Mucosa of rectum (tissue), 2 donors: ENCODE data around the gene CHMP4B.

ENCODE experiments used
- H3K27ac ChIP-seq, 2 donors: one replicate each; pipeline ENCODE4 v1.7.0; 2013; ENCODE audit warnings: inconsistent platforms in 2 of 2, low read depth in 2 of 2, low read length in 2 of 2
- H3K27me3 ChIP-seq, 2 donors: one replicate each; pipeline ENCODE4 v1.7.0; 2013; ENCODE audit warnings: low read length in 2 of 2; ENCODE audit not compliant: control insufficient read depth in 2 of 2, insufficient read depth in 2 of 2
- H3K36me3 ChIP-seq, 2 donors: one replicate each; pipeline ENCODE4 v1.7.0; 2013; ENCODE audit warnings: low read length in 2 of 2; ENCODE audit not compliant: control insufficient read depth in 2 of 2, insufficient read depth in 2 of 2
- H3K4me1 ChIP-seq, 2 donors: one replicate each; pipeline ENCODE4 v1.7.0; 2013; ENCODE audit warnings: low read length in 2 of 2, mild to moderate bottlenecking in 1 of 2; ENCODE audit not compliant: control insufficient read depth in 2 of 2, insufficient read depth in 2 of 2
- H3K4me3 ChIP-seq, 2 donors: one replicate each; pipeline ENCODE4 v1.7.0; 2013; ENCODE audit warnings: low read length in 2 of 2
- H3K9ac ChIP-seq, 2 donors: one replicate each; pipeline ENCODE4 v1.7.0; 2013; ENCODE audit warnings: low read length in 2 of 2, low read depth in 1 of 2, mild to moderate bottlenecking in 1 of 2
- H3K9me3 ChIP-seq, 2 donors: one replicate each; pipeline ENCODE4 v1.7.0; 2013; ENCODE audit warnings: low read length in 2 of 2; ENCODE audit not compliant: control insufficient read depth in 2 of 2
- donor health status: healthy.
- donor health status: Normal muscosa, but diverticular disease.

CHMP4B gene, protein sequence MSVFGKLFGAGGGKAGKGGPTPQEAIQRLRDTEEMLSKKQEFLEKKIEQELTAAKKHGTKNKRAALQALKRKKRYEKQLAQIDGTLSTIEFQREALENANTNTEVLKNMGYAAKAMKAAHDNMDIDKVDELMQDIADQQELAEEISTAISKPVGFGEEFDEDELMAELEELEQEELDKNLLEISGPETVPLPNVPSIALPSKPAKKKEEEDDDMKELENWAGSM

DNA sequence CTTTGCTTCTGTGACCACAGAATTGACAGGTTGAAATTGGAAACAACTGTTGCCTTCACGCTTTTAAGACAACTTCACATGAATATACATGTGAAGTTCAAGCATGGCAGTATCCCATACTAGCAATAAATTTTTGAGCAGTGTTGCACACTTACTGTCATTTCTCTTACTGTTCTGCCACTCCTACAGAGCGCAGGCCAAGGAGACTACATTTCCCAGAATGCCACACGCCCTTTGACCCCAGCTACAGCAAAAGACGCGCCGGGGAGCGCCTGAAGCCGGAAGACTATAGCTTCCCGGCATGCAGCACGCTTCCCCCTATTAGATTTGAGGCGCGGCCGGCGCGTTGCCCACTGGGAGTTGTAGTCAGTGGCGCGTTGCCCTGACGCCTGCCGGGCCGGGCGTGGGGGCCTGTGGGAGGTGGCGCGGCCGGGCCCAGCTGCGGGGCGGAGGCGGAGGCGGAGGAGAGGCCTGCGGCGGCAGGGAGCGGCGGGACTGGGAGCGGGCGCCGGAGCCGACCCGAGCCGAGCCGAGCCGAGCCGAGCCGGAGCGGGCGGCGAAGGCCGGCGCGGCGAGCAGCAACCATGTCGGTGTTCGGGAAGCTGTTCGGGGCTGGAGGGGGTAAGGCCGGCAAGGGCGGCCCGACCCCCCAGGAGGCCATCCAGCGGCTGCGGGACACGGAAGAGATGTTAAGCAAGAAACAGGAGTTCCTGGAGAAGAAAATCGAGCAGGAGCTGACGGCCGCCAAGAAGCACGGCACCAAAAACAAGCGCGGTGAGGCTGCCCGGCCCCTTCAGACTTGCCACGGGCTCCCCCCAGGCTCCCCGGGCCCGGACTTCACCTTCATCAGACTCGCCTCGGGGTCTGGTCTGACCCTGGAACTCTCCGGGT, at the start of gene CHMP4B:
Gene CHMP4B, plus strand, starts transcription at position 464 of the 891 bp plus-strand sequence. Its CDS starts 121 bp downstream, at position 585.
- peak within 1 kb of the TSS; percentile 97 to 100 for H3K4me3 ChIP-seq
- peaks cover 0 to 10% of the 10 kb centered on the region in 2 donors for H3K36me3 ChIP-seq
- peak within 1 kb of the TSS; percentile 98 for H3K27ac ChIP-seq
- no peaks in the 10 kb centered on the region for H3K27me3 ChIP-seq
- H3K9me3 ChIP-seq: no peaks in the 10 kb centered on the region
- H3K9ac ChIP-seq: peak within 1 kb of the TSS; percentile 98 to 100
- H3K4me1 ChIP-seq: peaks cover 35 to 36% of the 10 kb centered on the region in 2 donors

DNA sequence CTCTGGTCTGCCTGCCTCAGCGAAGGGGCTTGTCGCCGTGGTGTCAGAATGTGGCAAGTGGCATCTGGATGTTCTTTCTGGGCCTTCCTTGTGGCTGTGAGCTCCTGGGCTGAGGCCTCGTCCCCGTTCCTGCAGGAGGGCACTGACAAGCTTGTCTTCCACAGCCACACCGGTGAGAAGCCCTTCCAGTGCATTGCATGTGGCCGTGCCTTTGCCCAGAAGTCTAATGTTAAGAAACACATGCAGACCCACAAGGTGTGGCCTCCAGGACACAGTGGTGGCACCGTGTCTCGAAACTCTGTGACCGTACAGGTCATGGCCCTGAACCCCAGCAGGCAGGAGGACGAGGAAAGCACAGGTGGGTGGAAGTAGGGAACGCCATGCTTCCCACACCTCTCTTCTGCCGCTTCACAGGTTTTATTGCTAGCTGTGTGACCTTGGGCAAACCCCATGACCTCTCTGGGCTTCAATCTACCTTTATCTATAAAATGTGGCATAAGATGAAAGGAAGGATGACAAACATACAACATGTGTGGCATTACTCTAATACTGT, 49.4 kb upstream of the CHMP4B start:
- no peak overlapping the region for H3K4me3 ChIP-seq
- peaks cover 6 to 19% of the 10 kb centered on the region in 2 donors for H3K36me3 ChIP-seq
- H3K9me3 ChIP-seq: no peaks in the 10 kb centered on the region
- H3K27me3 ChIP-seq: no peaks in the 10 kb centered on the region
- H3K27ac ChIP-seq: no peak overlapping the region
- H3K4me1 ChIP-seq: no peaks in the 10 kb centered on the region
- no peak overlapping the region for H3K9ac ChIP-seq

DNA sequence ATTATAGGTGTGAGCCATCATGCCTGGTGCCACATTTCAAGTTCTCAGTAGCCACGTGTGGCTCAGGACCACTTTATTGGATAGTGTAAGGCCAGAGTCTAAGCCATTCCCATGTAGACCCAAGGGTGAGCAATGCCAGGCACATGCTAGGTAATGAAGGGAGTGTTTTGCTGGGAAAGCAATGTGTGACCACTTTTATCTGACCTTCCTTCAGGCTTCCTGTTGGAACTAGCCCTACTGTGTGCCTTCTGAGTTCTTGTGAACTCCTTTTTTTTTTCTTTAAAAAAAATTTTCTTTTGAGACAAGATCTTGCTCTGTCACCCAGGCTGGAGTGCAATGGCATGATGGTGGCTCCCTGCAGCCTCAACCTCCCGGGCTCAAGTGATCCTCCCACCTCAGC, 46.0 kb upstream of the CHMP4B start:
- H3K9ac ChIP-seq: no peak overlapping the region
- H3K27me3 ChIP-seq: no peaks in the 10 kb centered on the region
- H3K4me3 ChIP-seq: no peak overlapping the region
- no peaks in the 10 kb centered on the region for H3K9me3 ChIP-seq
- H3K4me1 ChIP-seq: no peaks in the 10 kb centered on the region
- no peak overlapping the region for H3K27ac ChIP-seq
- peaks cover 0 to 9% of the 10 kb centered on the region in 2 donors for H3K36me3 ChIP-seq

DNA sequence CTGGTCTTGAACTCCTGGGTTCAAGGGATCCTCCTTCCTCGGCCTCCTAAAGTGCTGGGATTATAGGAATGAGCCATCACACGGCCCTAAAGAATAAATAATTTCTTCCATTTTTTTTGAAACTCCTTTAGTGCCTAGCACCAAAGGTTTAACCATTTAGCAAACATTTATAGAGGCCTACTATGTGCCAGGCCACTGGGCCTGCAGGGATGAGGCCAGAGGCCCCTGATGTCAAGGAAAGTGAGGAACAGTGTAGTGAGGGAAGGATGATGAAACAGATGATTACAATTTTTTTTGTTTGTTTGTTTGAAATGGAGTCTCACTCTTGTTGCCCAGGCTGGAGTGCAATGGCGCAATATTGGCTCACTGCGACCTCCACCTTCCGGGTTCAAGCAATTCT, 45.6 kb upstream of the CHMP4B start:
- Histone ChIP-seq H3K36me3 (peaks cover 0 to 9% of the 10 kb centered on the region in 2 donors), H3K27me3 (no peaks in the 10 kb centered on the region), H3K9ac (no peak overlapping the region), H3K4me1 (no peaks in the 10 kb centered on the region), H3K9me3 (no peaks in the 10 kb centered on the region), H3K4me3 (no peak overlapping the region), H3K27ac (no peak overlapping the region)

DNA sequence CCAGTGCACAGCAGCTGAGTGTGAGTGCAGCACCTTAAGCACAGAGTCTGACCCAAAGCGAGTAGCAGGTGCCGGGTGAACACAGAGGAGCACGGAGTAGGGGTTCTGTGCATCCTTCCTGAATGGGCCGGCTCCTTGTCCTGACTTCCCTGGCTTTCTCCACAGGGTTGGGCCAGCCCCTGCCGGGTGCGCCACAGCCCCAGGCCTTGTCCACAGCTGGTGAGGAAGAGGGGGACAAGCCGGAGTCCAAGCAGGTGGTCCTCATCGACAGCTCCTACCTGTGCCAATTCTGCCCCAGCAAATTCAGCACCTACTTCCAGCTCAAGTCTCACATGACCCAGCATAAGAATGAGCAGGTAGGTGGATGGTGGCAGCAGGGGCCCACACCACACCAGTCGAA, 44.5 kb upstream of the CHMP4B start:
- H3K9ac ChIP-seq: no peak overlapping the region
- no peak overlapping the region for H3K27ac ChIP-seq
- H3K36me3 ChIP-seq: peaks cover 0 to 9% of the 10 kb centered on the region in 2 donors
- no peaks in the 10 kb centered on the region for H3K4me1 ChIP-seq
- H3K9me3 ChIP-seq: no peaks in the 10 kb centered on the region
- no peak overlapping the region for H3K4me3 ChIP-seq
- no peaks in the 10 kb centered on the region for H3K27me3 ChIP-seq

DNA sequence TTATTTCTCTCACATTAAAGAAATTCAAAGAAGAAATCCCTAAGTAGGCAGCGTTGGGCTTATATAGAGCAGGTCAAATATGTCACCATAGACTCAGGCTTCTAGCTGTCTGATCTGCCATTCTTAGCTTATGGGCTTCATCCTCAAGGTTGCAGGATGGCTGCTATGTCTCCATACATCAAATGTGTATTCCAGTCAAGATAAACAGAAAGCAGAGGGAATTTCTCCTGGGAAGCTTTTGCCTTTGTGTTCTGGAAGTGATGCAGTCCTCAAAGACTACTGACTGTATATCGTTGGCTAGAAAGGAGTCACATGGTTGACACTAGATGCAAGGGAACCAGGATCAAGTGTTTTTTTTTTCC, 43.4 kb upstream of the CHMP4B start:
- Histone ChIP-seq H3K27ac (no peak overlapping the region), H3K36me3 (peaks cover 0 to 4% of the 10 kb centered on the region in 2 donors), H3K4me3 (no peak overlapping the region), H3K4me1 (no peaks in the 10 kb centered on the region), H3K9me3 (no peaks in the 10 kb centered on the region), H3K27me3 (no peaks in the 10 kb centered on the region), H3K9ac (no peak overlapping the region)

DNA sequence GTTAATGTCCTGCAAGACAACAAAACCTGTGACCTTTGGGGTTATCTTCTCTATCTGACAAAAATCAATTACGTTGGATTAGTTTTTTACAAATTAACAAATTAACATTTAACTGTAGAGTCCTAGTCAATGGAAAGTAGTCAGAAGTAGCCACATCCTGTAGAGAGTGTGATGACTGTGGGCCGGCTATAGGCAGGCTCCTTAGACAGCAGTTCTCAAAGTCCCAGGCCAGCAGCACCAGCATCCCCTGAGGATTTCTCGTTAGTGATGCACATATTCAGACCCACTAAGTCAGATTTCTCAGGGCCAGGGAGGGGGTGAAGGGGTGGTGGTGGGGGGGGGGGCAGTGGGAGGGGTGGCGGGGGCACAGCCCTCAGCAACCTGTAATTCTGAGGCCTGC, 42.1 kb upstream of the CHMP4B start:
- Histone ChIP-seq H3K4me3 (no peak overlapping the region), H3K4me1 (no peaks in the 10 kb centered on the region), H3K9ac (no peak overlapping the region), H3K36me3 (peaks cover 0 to 4% of the 10 kb centered on the region in 2 donors), H3K27me3 (no peaks in the 10 kb centered on the region), H3K27ac (no peak overlapping the region), H3K9me3 (no peaks in the 10 kb centered on the region)

DNA sequence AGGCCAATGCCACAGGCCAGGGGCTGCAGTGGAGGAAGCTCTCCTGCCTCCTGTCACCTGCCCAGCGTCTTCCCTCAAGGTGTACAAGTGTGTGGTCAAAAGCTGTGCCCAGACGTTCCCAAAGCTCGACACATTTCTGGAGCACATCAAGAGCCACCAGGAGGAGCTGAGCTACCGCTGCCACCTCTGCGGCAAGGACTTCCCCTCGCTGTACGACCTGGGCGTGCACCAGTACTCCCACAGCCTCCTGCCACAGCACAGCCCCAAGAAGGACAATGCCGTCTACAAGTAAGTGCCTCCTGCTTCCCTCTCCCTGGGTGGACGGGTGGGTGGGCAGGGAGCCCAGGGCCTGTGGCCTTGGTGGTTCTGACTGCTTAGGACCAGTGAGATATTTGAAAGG, 41.1 kb upstream of the CHMP4B start:
- H3K9me3 ChIP-seq: no peaks in the 10 kb centered on the region

DNA sequence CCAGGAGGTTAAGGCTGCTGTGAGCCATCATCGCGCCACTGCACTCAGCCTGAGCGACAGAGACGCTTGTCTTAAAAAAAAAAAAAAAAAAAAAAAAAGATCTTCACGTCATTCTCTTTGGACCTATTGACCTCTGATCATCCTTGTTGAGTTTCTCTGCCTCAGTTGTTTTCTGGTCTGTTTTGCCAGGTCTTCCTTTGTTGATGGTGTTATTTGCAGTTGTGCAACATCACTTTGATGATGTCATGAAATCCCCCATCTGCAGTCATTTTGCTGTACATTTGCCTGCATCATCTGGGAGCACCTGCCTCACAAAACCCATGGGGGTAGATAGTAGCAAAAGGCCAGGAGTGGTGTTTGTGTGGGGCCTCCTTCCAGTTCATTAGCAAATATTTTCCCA, 39.2 kb upstream of the CHMP4B start:
- no peaks in the 10 kb centered on the region for H3K9me3 ChIP-seq
- peaks cover 0 to under 1% of the 10 kb centered on the region in 2 donors for H3K36me3 ChIP-seq
- no peak overlapping the region for H3K9ac ChIP-seq
- H3K27ac ChIP-seq: no peak overlapping the region
- H3K4me1 ChIP-seq: no peaks in the 10 kb centered on the region
- no peak overlapping the region for H3K4me3 ChIP-seq
- no peaks in the 10 kb centered on the region for H3K27me3 ChIP-seq

More for the DNA sequence above, 41.1 kb upstream of the CHMP4B start:
- Histone ChIP-seq H3K27ac (no peak overlapping the region), H3K27me3 (no peaks in the 10 kb centered on the region), H3K36me3 (peaks cover 0 to 4% of the 10 kb centered on the region in 2 donors), H3K4me1 (no peaks in the 10 kb centered on the region), H3K4me3 (no peak overlapping the region), H3K9ac (no peak overlapping the region)

DNA sequence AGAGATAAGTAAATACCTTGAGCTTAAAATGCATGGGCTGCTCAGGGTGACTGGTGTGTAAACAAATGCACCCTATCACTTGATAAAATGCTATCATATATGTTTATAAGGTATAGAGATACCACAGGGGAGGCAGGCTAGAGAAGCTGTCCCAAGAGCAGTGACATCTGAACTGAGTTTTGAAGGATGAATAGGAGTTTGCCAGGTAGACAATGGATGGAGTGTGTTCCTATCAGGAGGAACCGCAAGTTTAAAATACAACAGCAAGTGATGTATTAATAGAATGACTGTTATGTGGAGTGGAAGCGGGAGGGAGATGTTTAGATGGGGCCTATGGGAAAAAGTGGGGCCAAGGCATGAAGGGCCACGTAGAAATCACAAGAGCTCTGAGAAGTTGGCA, 38.7 kb upstream of the CHMP4B start:
- H3K27ac ChIP-seq: no peak overlapping the region
- H3K36me3 ChIP-seq: no peaks in the 10 kb centered on the region
- no peak overlapping the region for H3K4me3 ChIP-seq
- no peaks in the 10 kb centered on the region for H3K4me1 ChIP-seq
- no peak overlapping the region for H3K9ac ChIP-seq
- H3K9me3 ChIP-seq: no peaks in the 10 kb centered on the region
- H3K27me3 ChIP-seq: no peaks in the 10 kb centered on the region
